ENCODE data around the gene NLRP6. TPM values are rescaled to one million over a fixed set of nuclear protein-coding genes. Genes with fewer than 3 reads are reported as not detected.

Gene NLRP6
- total and polyA plus RNA-seq, 3 experiments from 2014 or later = 3.5 to 11.7 (median 3.6) TPM

DNA sequence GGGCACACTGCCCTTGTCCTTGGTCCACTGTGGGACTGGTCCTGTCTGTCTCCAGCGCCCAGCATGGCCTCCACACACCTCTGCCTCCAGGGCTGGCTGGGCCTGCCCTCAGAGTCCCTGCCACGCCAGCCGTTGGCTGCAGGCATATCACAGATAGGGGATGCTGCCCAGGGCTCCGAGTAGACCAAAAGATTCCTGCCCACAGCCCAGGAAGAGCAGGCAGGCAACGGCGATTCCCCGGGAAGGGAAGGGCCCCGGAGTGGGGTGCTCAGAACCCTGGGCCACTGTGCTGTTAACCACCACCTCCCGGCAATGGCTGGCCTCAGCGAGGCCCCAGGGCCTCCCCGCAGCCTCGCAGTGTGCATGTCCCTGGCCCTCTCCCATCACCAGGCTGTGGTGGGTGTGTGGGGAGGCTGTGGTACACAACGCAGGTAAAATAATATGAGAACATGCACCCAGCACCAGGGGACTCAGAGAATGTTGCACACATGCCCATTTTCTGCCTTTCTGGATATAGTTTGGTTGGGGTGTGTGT is 18.9 kb downstream of the NLRP6 start:
- Histone ChIP-seq H3K27me3 (ENCODE audit: insufficient read depth, low read length, poor library complexity, severe bottlenecking) (no peaks in the 10 kb centered on the region), H3K36me3 (ENCODE audit: insufficient read depth, low read length) (no peaks in the 10 kb centered on the region), H3K4me1 (ENCODE audit: insufficient read depth, low read length) (peaks cover 20% of the 10 kb centered on the region), H3K27ac (ENCODE audit: low read depth, low read length) (no peak overlapping the region), H3K4me3 (ENCODE audit: low read length) (no peak overlapping the region), H3K9me3 (ENCODE audit: low read length) (no peaks in the 10 kb centered on the region)
- POLR2A ChIA-PET = no interaction called here
- CTCF ChIA-PET = no interaction called here
- DNase-seq = peak in 1 of 5 donors; percentile 46
- H3K27me3 Mint-ChIP-seq = peaks cover 0 to 5% of the 10 kb centered on the region in 2 donors
- H3K27ac Mint-ChIP-seq = peak overlapping the region in 7 of 8 donors; percentile 40 to 95 (median 74)
- no peaks in the 10 kb centered on the region for H3K9me3 Mint-ChIP-seq
- peak overlapping the region; percentile 14 to 75 (median 39) for H3K4me3 Mint-ChIP-seq
- H3K36me3 Mint-ChIP-seq = peaks cover 0 to 30% (median 0%) of the 10 kb centered on the region in 3 donors
- H3K4me1 Mint-ChIP-seq = peaks cover 15 to 29% (median 18%) of the 10 kb centered on the region in 3 donors

DNA sequence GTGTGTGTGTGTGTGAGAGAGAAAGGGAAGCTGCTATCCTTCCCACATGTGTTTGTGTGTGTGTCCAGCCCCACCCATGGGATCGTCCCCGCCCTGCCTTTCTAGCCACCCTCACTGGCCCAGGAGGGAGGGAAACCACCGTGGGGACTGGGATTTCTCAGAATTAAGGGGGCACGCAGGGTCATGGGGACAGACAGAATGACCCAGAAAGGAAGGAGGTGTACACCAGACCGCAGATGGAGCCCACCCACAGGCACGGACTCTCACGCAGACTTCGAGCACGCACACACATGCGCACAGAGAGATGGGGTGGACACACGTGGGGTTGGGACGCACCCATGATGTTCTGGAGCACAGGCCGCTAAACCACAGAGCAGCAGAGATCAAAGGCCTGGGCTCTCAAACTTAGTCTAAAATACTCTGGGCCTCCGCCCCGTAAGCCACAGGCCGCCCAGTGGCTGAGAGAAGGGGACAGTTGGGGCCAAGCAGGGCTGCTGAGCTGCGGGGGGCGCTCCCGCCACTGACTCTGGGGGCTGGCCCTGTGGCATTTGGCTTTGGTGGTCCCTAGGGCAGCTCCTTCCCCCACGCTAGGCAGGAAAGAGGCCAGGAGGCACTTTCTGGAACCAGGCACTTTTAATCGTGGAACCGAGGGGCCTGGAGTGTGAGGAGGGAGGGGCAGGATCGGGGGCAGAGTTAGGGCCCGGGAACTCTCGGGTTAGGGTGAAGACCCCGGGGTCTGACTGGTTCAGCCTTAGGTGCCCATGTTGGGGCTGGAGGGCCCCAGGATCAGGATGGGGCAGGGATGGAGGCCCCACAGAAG is 19.6 kb downstream of the NLRP6 start:
- Mint-ChIP-seq H3K4me1 (peaks cover 19 to 33% (median 20%) of the 10 kb centered on the region in 3 donors), H3K27me3 (peaks cover 0 to 5% of the 10 kb centered on the region in 2 donors), H3K9me3 (no peaks in the 10 kb centered on the region), H3K4me3 (peak overlapping the region; percentile 14 to 75 (median 44)), H3K27ac (peak overlapping the region; percentile 47 to 95 (median 73)), H3K36me3 (peaks cover 0 to 26% (median 0%) of the 10 kb centered on the region in 3 donors)
- DNase-seq = peak in 2 of 5 donors; percentile 36 to 64
- POLR2A ChIA-PET = interaction anchor here (1.8 kb wide), 1 partner anchor 8 kb away, joined by 9 read pairs; the partner anchor contains the start of gene PGGHG
- Histone ChIP-seq H3K9me3 (ENCODE audit: low read length) (no peaks in the 10 kb centered on the region), H3K4me3 (ENCODE audit: low read length) (no peak overlapping the region), H3K36me3 (ENCODE audit: insufficient read depth, low read length) (no peaks in the 10 kb centered on the region), H3K4me1 (ENCODE audit: insufficient read depth, low read length) (peaks cover 20% of the 10 kb centered on the region), H3K27me3 (ENCODE audit: insufficient read depth, low read length, poor library complexity, severe bottlenecking) (no peaks in the 10 kb centered on the region), H3K27ac (ENCODE audit: low read depth, low read length) (peak overlapping the region; percentile 24)
- CTCF ChIA-PET = no interaction called here

DNA sequence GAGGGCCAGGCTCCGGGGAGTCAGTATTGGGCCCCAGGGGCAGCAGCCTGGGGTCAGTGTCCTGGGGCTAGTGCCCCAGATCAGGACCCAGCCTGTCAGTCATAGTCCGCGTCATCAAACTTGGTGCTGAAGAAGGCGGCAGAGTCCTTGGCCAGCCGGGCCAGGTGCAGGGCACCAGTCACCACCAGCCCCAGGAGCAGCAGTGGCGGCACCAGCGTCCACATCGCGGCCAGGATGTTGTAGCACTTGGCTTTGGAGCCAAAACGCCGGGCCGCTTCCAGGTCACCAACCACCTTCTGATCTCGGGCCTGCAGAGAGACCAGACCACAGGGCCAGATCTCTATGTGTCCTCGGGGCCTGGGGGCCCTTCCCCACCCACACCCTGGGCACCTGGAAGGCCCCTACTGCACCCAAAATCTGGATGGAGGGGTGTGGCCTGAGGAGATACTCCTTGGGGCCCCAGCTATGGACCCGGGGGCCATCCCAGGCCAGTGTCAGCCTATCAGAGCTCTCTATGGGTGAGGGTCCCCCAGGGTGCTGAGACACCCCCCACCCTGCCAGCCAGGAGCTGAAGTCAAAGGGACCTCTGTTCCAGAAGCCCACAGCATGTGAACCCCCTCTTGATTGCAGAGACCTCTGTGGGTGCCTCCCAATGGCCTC is 20.3 kb downstream of the NLRP6 start:
- H3K4me1 Mint-ChIP-seq = peaks cover 22 to 37% (median 23%) of the 10 kb centered on the region in 3 donors
- H3K27me3 ChIP-seq (ENCODE audit: insufficient read depth, low read length, poor library complexity, severe bottlenecking) = no peaks in the 10 kb centered on the region
- no peak overlapping the region for H3K4me3 ChIP-seq (ENCODE audit: low read length)
- no peaks in the 10 kb centered on the region for H3K9me3 ChIP-seq (ENCODE audit: low read length)
- H3K27me3 Mint-ChIP-seq = peaks cover 0 to 5% of the 10 kb centered on the region in 2 donors
- no peaks in the 10 kb centered on the region for H3K9me3 Mint-ChIP-seq
- H3K27ac ChIP-seq (ENCODE audit: low read depth, low read length) = peak overlapping the region; percentile 24
- peaks cover 20% of the 10 kb centered on the region for H3K4me1 ChIP-seq (ENCODE audit: insufficient read depth, low read length)
- DNase-seq = peak in 1 of 5 donors; percentile 47
- H3K36me3 Mint-ChIP-seq = peaks cover 0 to 20% (median 0%) of the 10 kb centered on the region in 3 donors
- ChIA-PET CTCF (interaction anchor here (1.8 to 2.1 kb wide), 2 partner anchors 18 to 48 kb away, joined by 5 to 11 read pairs; no protein-coding TSS in a partner anchor), POLR2A (interaction anchor here (0.7 to 1.8 kb wide), 2 partner anchors 9 to 91 kb away, joined by 3 to 9 read pairs; partner anchors contain the start of genes BET1L and PGGHG)
- H3K4me3 Mint-ChIP-seq = no peak overlapping the region
- no peaks in the 10 kb centered on the region for H3K36me3 ChIP-seq (ENCODE audit: insufficient read depth, low read length)
- H3K27ac Mint-ChIP-seq = no peak overlapping the region

DNA sequence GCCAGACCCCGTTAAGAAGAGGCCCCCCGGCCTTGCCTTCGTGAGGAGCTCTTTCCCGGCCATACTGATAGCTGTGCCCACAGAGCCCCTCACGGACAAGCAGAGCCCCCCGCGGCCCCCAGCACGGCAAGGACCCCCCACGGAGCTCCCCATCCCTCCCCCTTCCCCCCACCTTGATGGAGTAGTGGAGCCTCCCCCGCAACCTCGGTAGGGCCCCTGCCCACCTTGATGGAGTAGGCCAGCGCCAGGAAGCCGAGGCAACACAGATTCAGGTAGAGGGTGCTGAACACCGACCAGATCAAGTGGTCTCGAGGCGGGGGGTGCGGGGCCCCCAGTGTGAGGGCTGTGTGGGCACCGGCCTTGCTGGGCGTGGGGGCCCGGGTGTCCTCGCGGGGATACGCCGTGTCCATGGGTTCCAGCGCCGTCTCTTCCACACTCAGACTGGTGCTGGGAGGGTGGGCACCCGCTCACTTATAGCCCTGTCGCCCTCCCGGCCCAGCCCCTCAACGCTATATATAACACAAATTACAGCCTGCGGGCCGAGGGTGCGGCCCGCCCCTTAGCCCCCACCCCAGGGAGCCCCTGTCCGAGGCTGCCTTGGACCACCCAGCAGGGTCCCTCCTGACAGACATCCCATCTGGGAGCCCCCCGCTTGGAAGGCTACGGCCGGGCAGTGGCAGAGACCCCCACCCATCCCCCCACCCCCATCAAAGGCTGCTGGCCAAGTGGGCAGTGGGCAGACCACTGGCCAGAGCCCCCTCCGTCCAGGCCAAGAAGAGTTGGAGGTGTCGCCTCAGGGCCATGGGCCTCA is 21.1 kb downstream of the NLRP6 start, which contains the start of gene IFITM5:
Gene IFITM5 (minus strand): TSS at position 446 of the 811 bp plus-strand sequence. CDS start 36 bp downstream, at position 410.
- Histone ChIP-seq H3K27me3 (ENCODE audit: insufficient read depth, low read length, poor library complexity, severe bottlenecking) (no peaks in the 10 kb centered on the region), H3K4me1 (ENCODE audit: insufficient read depth, low read length) (peaks cover 20% of the 10 kb centered on the region), H3K4me3 (ENCODE audit: low read length) (no peak within 1 kb of the TSS), H3K9me3 (ENCODE audit: low read length) (no peaks in the 10 kb centered on the region), H3K36me3 (ENCODE audit: insufficient read depth, low read length) (no peaks in the 10 kb centered on the region), H3K27ac (ENCODE audit: low read depth, low read length) (peak within 1 kb of the TSS; percentile 24)
- Mint-ChIP-seq H3K9me3 (no peaks in the 10 kb centered on the region), H3K36me3 (peaks cover 0 to 12% (median 0%) of the 10 kb centered on the region in 3 donors), H3K4me3 (no peak within 1 kb of the TSS), H3K27me3 (peaks cover 0 to 5% of the 10 kb centered on the region in 2 donors), H3K4me1 (peaks cover 22 to 41% (median 23%) of the 10 kb centered on the region in 3 donors), H3K27ac (peak within 1 kb of the TSS in 2 of 8 donors; percentile 0 to 63)
- ChIA-PET CTCF (interaction anchor here (1.8 to 2.2 kb wide), 3 partner anchors 18 to 49 kb away, joined by 5 to 11 read pairs (median 7); no protein-coding TSS in a partner anchor), POLR2A (interaction anchor here (0.7 to 1.8 kb wide), 2 partner anchors 10 to 92 kb away, joined by 3 to 9 read pairs; partner anchors contain the start of genes BET1L and PGGHG)
- DNase-seq = peak in 1 of 5 donors; percentile 49

DNA sequence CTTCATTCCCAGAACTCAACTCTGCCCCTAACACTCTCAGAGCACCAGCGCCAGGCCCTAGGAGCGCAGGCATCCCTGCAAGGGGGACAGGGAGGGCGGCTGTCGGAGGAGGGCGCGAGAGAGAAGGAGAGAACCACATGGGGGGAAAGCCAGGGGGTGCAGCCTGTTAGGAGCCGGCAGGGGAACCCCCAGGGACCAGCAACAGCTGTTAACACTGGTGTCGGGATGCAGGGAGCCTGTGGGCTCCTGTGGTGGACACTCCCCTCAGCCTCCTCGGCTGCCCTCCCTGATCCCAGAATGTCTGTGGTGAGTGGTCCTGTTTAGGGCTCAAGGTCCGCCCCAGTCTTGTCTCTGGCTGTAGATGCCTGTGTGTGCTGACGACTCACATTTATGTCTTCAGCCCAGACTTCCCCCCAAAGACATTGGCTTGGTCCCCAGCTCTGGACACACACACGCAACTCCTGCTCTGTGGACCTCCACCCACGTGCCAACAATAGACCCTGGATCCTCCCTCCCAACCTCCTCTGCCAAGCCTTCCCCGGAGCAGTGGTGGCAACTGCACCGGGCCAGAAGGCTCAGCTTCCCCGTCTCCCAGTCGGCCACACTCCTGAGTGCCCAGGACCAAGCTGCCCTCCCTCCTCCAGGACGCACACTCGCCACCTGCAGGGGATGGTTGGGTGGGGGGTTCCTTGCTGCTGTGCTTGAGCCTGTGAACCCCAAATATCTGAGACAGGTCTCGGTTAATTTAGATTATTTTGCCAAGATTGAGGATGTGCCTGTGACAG is 21.9 kb downstream of the NLRP6 start:
- Mint-ChIP-seq H3K36me3 (peaks cover 0 to 5% (median 0%) of the 10 kb centered on the region in 3 donors), H3K27ac (peak overlapping the region in 3 of 8 donors; percentile 0 to 32 (median 3)), H3K27me3 (peaks cover 0 to 5% of the 10 kb centered on the region in 2 donors), H3K4me1 (peaks cover 25 to 43% (median 26%) of the 10 kb centered on the region in 3 donors), H3K4me3 (no peak overlapping the region), H3K9me3 (no peaks in the 10 kb centered on the region)
- Histone ChIP-seq H3K9me3 (ENCODE audit: low read length) (no peaks in the 10 kb centered on the region), H3K4me3 (ENCODE audit: low read length) (no peak overlapping the region), H3K4me1 (ENCODE audit: insufficient read depth, low read length) (peaks cover 22% of the 10 kb centered on the region), H3K27ac (ENCODE audit: low read depth, low read length) (no peak overlapping the region), H3K27me3 (ENCODE audit: insufficient read depth, low read length, poor library complexity, severe bottlenecking) (no peaks in the 10 kb centered on the region), H3K36me3 (ENCODE audit: insufficient read depth, low read length) (no peaks in the 10 kb centered on the region)
- ChIA-PET POLR2A (interaction anchor here (1.8 kb wide), 1 partner anchor 33 kb away, joined by 6 read pairs; no protein-coding TSS in a partner anchor), CTCF (interaction anchor here (1.8 to 2.2 kb wide), 4 partner anchors 17 to 96 kb away, joined by 5 to 11 read pairs (median 6); no protein-coding TSS in a partner anchor)
- peak in 1 of 5 donors; percentile 55 for DNase-seq

DNA sequence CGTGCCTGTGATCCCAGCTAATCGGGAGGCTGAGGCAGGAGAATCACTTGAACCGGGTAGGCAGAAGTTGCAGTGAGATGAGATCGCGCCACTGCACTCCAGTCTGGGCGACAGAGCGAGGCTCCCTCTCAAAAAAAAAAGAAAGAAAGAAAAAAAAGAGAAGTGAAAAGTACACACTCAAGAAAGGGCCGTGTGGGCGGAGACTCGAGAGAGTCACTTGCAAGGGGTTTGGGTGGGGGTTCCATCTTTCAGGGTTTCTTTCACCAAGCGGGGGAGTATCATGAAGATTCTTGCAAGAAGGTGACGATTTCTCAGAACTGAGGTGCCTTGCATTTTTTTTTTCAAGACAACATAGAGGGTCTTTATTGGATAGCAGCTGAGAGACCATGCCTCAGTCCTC is 25.2 kb downstream of the NLRP6 start:
- Histone ChIP-seq H3K27ac (ENCODE audit: low read depth, low read length) (no peak overlapping the region), H3K4me1 (ENCODE audit: insufficient read depth, low read length) (peaks cover 35% of the 10 kb centered on the region), H3K27me3 (ENCODE audit: insufficient read depth, low read length, poor library complexity, severe bottlenecking) (no peaks in the 10 kb centered on the region), H3K36me3 (ENCODE audit: insufficient read depth, low read length) (no peaks in the 10 kb centered on the region), H3K4me3 (ENCODE audit: low read length) (no peak overlapping the region), H3K9me3 (ENCODE audit: low read length) (no peaks in the 10 kb centered on the region)
- H3K4me1 Mint-ChIP-seq = peaks cover 31 to 49% (median 38%) of the 10 kb centered on the region in 3 donors
- peaks cover 0 to 3% (median 0%) of the 10 kb centered on the region in 3 donors for H3K36me3 Mint-ChIP-seq
- ChIA-PET CTCF (interaction anchor here (1.0 kb wide), 1 partner anchor 60 kb away, joined by 3 read pairs; no protein-coding TSS in a partner anchor), POLR2A (no interaction called here)
- DNase-seq = no peak
- H3K4me3 Mint-ChIP-seq = peak overlapping the region in 1 of 7 donors; percentile 51
- no peaks in the 10 kb centered on the region for H3K9me3 Mint-ChIP-seq
- peak overlapping the region in 3 of 8 donors; percentile 60 to 92 (median 67) for H3K27ac Mint-ChIP-seq
- peaks cover 0 to 5% of the 10 kb centered on the region in 2 donors for H3K27me3 Mint-ChIP-seq

Data from CD8-positive, alpha-beta memory T cell (primary cell).